Measurements from ENCODE around the gene APOLD1.
"Not testable (repeated sequence)": the region's sequence is repeated elsewhere in the genome, so short reads cannot be mapped to it uniquely, and the experiment has no call there.

APOLD1 gene

DNA sequence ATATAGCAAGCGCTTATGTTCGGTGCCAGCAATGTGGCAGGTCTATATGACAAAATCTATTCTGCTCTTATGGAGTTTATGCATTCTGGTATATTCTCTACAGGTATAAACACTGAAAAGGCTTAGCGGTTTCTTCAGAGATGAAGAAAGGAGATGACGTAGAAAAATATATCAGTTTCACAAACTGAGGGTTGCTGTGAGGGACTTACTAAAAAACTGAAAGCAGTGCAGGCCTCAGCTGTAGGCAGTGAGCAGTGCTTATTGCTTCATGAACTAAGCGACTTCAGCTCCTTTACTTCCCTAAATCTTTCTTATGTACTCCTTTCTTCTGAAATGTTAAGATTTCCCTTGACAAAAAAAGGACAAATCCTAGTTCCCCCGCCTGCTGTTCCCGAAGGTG, 32.2 kb downstream of the APOLD1 start:
- no peaks in the 10 kb centered on the region for H3K9me3 ChIP-seq (ENCODE audit: severe bottlenecking)
- no peak overlapping the region for H3K27ac ChIP-seq (ENCODE audit: poor library complexity, severe bottlenecking)
- H3K4me3 ChIP-seq (ENCODE audit: severe bottlenecking) = no peak overlapping the region
- ATAC-seq (ENCODE audit: low read depth) (no peak), DNase-seq (ENCODE audit: low spot score) (no peak)
- no peaks in the 10 kb centered on the region for H3K27me3 ChIP-seq (ENCODE audit: insufficient read depth, poor library complexity, severe bottlenecking)
- H3K36me3 ChIP-seq (ENCODE audit: low read depth) = peaks cover 41% of the 10 kb centered on the region
- TF ChIP-seq, protein P1, sequence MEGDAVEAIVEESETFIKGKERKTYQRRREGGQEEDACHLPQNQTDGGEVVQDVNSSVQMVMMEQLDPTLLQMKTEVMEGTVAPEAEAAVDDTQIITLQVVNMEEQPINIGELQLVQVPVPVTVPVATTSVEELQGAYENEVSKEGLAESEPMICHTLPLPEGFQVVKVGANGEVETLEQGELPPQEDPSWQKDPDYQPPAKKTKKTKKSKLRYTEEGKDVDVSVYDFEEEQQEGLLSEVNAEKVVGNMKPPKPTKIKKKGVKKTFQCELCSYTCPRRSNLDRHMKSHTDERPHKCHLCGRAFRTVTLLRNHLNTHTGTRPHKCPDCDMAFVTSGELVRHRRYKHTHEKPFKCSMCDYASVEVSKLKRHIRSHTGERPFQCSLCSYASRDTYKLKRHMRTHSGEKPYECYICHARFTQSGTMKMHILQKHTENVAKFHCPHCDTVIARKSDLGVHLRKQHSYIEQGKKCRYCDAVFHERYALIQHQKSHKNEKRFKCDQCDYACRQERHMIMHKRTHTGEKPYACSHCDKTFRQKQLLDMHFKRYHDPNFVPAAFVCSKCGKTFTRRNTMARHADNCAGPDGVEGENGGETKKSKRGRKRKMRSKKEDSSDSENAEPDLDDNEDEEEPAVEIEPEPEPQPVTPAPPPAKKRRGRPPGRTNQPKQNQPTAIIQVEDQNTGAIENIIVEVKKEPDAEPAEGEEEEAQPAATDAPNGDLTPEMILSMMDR (IDR thresholded peaks at IDR 0.05; ENCODE audit: poor library complexity, severe bottlenecking) = no peak
- peaks cover 35% of the 10 kb centered on the region for H3K4me1 ChIP-seq (ENCODE audit: insufficient read depth, poor library complexity, severe bottlenecking)

DNA sequence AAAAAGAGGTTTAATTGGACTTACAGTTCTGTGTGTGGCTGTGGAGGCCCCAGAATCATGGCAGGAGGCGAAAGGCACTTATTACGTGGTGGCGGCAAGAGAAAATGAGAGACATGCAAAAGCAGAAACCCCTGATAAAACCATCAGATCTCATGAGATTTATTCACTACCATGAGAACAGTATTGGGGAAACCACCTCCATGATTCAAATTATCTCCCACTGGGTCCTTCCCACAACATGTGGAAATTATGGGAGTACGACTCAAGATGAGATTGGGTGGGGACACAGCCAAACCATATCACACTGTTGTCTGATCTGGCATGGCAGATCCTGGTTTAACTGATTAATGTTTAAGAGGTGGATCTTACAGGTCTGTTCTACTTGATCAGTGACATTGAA, 33.2 kb downstream of the APOLD1 start:
- Histone ChIP-seq H3K27ac (ENCODE audit: poor library complexity, severe bottlenecking) (peak overlapping the region; percentile 88), H3K9me3 (ENCODE audit: severe bottlenecking) (no peaks in the 10 kb centered on the region), H3K27me3 (ENCODE audit: insufficient read depth, poor library complexity, severe bottlenecking) (no peaks in the 10 kb centered on the region), H3K4me3 (ENCODE audit: severe bottlenecking) (no peak overlapping the region), H3K36me3 (ENCODE audit: low read depth) (peaks cover 52% of the 10 kb centered on the region), H3K4me1 (ENCODE audit: insufficient read depth, poor library complexity, severe bottlenecking) (peaks cover 45% of the 10 kb centered on the region)
- DNase-seq (ENCODE audit: low spot score) (no peak), ATAC-seq (ENCODE audit: low read depth) (no peak)
- TF ChIP-seq, protein P1 (IDR thresholded peaks at IDR 0.05; ENCODE audit: poor library complexity, severe bottlenecking) = no peak

DNA sequence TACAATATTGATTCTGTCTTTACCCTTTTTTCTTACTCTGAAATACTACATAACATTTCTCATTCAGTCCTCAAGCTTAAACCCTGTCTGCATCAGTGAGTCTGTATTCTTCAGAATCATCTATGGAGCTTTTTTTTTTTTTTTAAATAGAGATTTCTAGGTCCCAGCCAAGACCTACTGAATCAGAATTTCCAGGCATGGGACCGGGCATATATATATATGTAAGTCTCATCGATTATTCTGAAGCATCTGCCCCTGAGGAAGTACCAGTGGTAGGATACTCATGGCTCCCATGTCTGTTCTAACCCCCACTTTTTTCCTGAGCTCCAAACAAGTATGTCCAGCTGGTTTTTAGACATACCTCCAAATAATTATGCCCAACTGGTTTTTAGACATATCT, 33.8 kb downstream of the APOLD1 start:
- H3K27me3 ChIP-seq (ENCODE audit: insufficient read depth, poor library complexity, severe bottlenecking) = no peaks in the 10 kb centered on the region
- H3K4me3 ChIP-seq (ENCODE audit: severe bottlenecking) = no peak overlapping the region
- DNase-seq (ENCODE audit: low spot score) (no peak), ATAC-seq (ENCODE audit: low read depth) (no peak)
- peaks cover 56% of the 10 kb centered on the region for H3K36me3 ChIP-seq (ENCODE audit: low read depth)
- no peaks in the 10 kb centered on the region for H3K9me3 ChIP-seq (ENCODE audit: severe bottlenecking)
- H3K27ac ChIP-seq (ENCODE audit: poor library complexity, severe bottlenecking) = peak overlapping the region; percentile 88
- TF ChIP-seq, protein P1 (IDR thresholded peaks at IDR 0.05; ENCODE audit: poor library complexity, severe bottlenecking) = no peak
- H3K4me1 ChIP-seq (ENCODE audit: insufficient read depth, poor library complexity, severe bottlenecking) = peaks cover 43% of the 10 kb centered on the region

DNA sequence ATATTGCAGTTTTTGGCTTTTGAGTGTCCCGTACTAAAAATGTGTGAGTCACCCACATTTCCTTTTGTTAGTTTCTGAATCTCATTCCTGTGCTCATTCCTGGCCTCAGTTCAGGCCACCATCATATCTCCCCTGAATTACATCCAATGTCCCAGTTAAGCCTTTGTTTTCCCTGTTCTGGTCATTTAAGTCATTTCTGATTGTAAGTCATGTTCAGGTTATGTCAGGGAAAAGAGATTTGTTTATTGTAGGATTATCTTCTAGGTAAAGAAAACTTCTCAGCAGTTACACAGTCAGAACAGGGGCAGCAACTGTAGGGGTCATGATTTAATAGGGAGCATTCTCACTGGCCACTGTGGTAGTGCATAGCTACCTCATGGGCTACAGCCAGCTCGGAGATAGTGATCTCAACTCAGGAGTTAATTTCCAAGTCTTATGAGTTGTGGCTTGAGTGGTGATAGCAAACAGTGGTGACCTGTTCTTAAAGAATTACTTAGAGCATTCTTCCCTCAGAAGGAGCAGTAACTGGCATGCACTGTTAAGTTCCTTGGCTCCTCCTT, 34.4 kb downstream of the APOLD1 start:
- H3K9me3 ChIP-seq (ENCODE audit: severe bottlenecking) = no peaks in the 10 kb centered on the region
- peak overlapping the region; percentile 88 for H3K27ac ChIP-seq (ENCODE audit: poor library complexity, severe bottlenecking)
- DNase-seq (ENCODE audit: low spot score) (no peak), ATAC-seq (ENCODE audit: low read depth) (peak; percentile 92)
- H3K4me3 ChIP-seq (ENCODE audit: severe bottlenecking) = no peak overlapping the region
- H3K4me1 ChIP-seq (ENCODE audit: insufficient read depth, poor library complexity, severe bottlenecking) = peaks cover 41% of the 10 kb centered on the region
- TF ChIP-seq, protein P1 (IDR thresholded peaks at IDR 0.05; ENCODE audit: poor library complexity, severe bottlenecking) = no peak
- H3K27me3 ChIP-seq (ENCODE audit: insufficient read depth, poor library complexity, severe bottlenecking) = no peaks in the 10 kb centered on the region
- peaks cover 56% of the 10 kb centered on the region for H3K36me3 ChIP-seq (ENCODE audit: low read depth)

DNA sequence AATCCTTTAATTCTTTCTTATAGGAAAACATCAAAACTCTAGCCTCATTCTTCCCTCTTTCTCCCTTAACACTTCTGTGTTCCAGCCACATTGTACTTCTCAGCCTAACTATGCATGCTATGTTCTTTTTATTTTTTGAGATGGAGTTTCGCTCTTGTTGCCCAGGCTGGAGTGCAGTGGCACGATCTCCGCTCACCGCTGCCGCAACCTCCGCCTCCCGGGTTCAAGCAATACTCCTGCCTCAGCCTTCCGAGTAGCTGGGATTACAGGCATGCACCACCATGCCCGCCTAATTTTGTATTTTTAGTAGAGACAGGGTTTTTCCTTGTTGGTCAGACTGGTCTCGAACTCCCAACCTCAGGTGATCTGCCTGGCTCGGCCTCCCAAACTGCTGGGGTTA, 34.9 kb downstream of the APOLD1 start:
- Histone ChIP-seq H3K27ac (ENCODE audit: poor library complexity, severe bottlenecking) (peak overlapping the region; percentile 88), H3K36me3 (ENCODE audit: low read depth) (peaks cover 56% of the 10 kb centered on the region), H3K4me1 (ENCODE audit: insufficient read depth, poor library complexity, severe bottlenecking) (peaks cover 41% of the 10 kb centered on the region)
- ATAC-seq (ENCODE audit: low read depth); H3K27me3 ChIP-seq (ENCODE audit: insufficient read depth, poor library complexity, severe bottlenecking); DNase-seq (ENCODE audit: low spot score); H3K9me3 ChIP-seq (ENCODE audit: severe bottlenecking); H3K4me3 ChIP-seq (ENCODE audit: severe bottlenecking): not testable (repeated sequence)

Data from RWPE2 (cell line).